CD14-positive monocyte (primary cell): ENCODE results near the gene TMEM169. TPM values are rescaled to one million over a fixed set of nuclear protein-coding genes. Genes with fewer than 3 reads are reported as not detected.

Experiments used
- DNase-seq, 3 donors: peaks; one replicate each; pipeline ENCODE4 v3.0.0-alpha.2; 2011 to 2022
- H2AFZ ChIP-seq: 2 replicates; pipeline ENCODE4 v1.6.0; 2012; ENCODE audit warnings: mild to moderate bottlenecking, low read depth, low read length, inconsistent platforms; ENCODE audit not compliant: insufficient read depth, poor library complexity, severe bottlenecking
- H3K27ac ChIP-seq, 2 donors: 1 replicate in 1 of 2; 2 replicates in 1 of 2; pipeline ENCODE4 v1.5.1; 2012 to 2013; ENCODE audit warnings: low read length in 2 of 2, control low read depth in 1 of 2, inconsistent platforms in 1 of 2, low read depth in 1 of 2, mild to moderate bottlenecking in 1 of 2
- H3K27me3 ChIP-seq, 2 donors: one replicate each; pipeline versions ENCODE4 v1.6.0 to v1.6.1; 2011 to 2013; ENCODE audit warnings: low read length in 2 of 2; ENCODE audit not compliant: control insufficient read depth in 2 of 2, insufficient read depth in 2 of 2
- H3K36me3 ChIP-seq, 2 donors: replicated peaks in 1 of 2; 1 replicate in 1 of 2; 2 replicates in 1 of 2; pipeline versions ENCODE4 v1.5.1 to v1.6.1; 2012 to 2013; ENCODE audit warnings: low read length in 2 of 2, control low read depth in 1 of 2, inconsistent platforms in 1 of 2, mild to moderate bottlenecking in 1 of 2; ENCODE audit not compliant: insufficient read depth in 2 of 2, control insufficient read depth in 1 of 2
- H3K4me1 ChIP-seq, 2 donors: 1 replicate in 1 of 2; 2 replicates in 1 of 2; pipeline versions ENCODE4 v1.5.1 to v1.6.1; 2012 to 2013; ENCODE audit warnings: low read length in 2 of 2, control low read depth in 1 of 2, inconsistent platforms in 1 of 2, mild to moderate bottlenecking in 1 of 2, moderate library complexity in 1 of 2; ENCODE audit not compliant: insufficient read depth in 2 of 2, control insufficient read depth in 1 of 2
- H3K4me2 ChIP-seq: replicated peaks from 2 replicates; pipeline ENCODE3; 2012; ENCODE audit warnings: low read length, moderate library complexity, mild to moderate bottlenecking; ENCODE audit not compliant: poor library complexity, severe bottlenecking; ENCODE audit errors: extremely low read depth
- H3K4me3 ChIP-seq, 3 experiments: fragments of 200-600 bp in 1 of 3; sonication (generic) in 1 of 3; replicated peaks in 1 of 3; 1 replicate in 2 of 3; 2 replicates in 1 of 3; pipeline ENCODE4 v1.5.1; 2011 to 2013; ENCODE audit warnings: low read length in 3 of 3, mild to moderate bottlenecking in 3 of 3, control low read depth in 2 of 3, low read depth in 2 of 3, inconsistent platforms in 1 of 3, moderate library complexity in 1 of 3
- H3K79me2 ChIP-seq: 2 replicates; pipeline ENCODE4 v1.6.0; 2012; ENCODE audit warnings: mild to moderate bottlenecking, control low read depth, inconsistent platforms, low read length, moderate library complexity; ENCODE audit not compliant: insufficient read depth
- H3K9ac ChIP-seq: 2 replicates; pipeline ENCODE4 v1.6.0; 2017; ENCODE audit warnings: low read length, mild to moderate bottlenecking; ENCODE audit not compliant: insufficient read depth, poor library complexity, severe bottlenecking
- H3K9me3 ChIP-seq, 2 donors: replicated peaks in 1 of 2; 1 replicate in 1 of 2; 2 replicates in 1 of 2; pipeline versions ENCODE4 v1.5.1 to v1.6.1; 2012 to 2013; ENCODE audit warnings: low read length in 2 of 2, control low read depth in 1 of 2; ENCODE audit not compliant: control insufficient read depth in 1 of 2, insufficient read depth in 1 of 2
- H4K20me1 ChIP-seq: 2 replicates; pipeline ENCODE4 v1.6.0; 2012; ENCODE audit warnings: mild to moderate bottlenecking, low read length, control low read depth, moderate library complexity; ENCODE audit not compliant: insufficient read depth
- H3K27ac Mint-ChIP-seq, 7 donors: one replicate each; pipeline ENCODE4 v1.8.0; 2020; ENCODE audit warnings: mild to moderate bottlenecking in 7 of 7, mixed read lengths in 7 of 7, moderate library complexity in 6 of 7, inconsistent platforms in 2 of 7
- H3K27me3 Mint-ChIP-seq, 3 donors: one replicate each; pipeline ENCODE4 v1.8.0; 2021 to 2022; ENCODE audit warnings: low read depth in 3 of 3, mild to moderate bottlenecking in 3 of 3, mixed read lengths in 3 of 3, moderate library complexity in 3 of 3, inconsistent platforms in 1 of 3
- H3K36me3 Mint-ChIP-seq, 2 donors: one replicate each; pipeline ENCODE4 v1.8.0; 2020; ENCODE audit warnings: mixed read lengths in 2 of 2, inconsistent platforms in 1 of 2, mild to moderate bottlenecking in 1 of 2
- H3K4me1 Mint-ChIP-seq: one replicate; pipeline ENCODE4 v1.8.0; 2020; ENCODE audit warnings: mild to moderate bottlenecking, mixed read lengths
- H3K4me3 Mint-ChIP-seq, 2 donors: one replicate each; pipeline ENCODE4 v1.8.0; 2020; ENCODE audit warnings: mild to moderate bottlenecking in 2 of 2, mixed read lengths in 2 of 2, moderate library complexity in 1 of 2
- H3K9me3 Mint-ChIP-seq, 7 donors: one replicate each; pipeline ENCODE4 v1.8.0; 2020 to 2022; ENCODE audit warnings: mixed read lengths in 7 of 7, mild to moderate bottlenecking in 6 of 7, moderate library complexity in 6 of 7, inconsistent platforms in 2 of 7
- WGBS: methylation state at CpG from one replicate; pipeline ENCODE4 v1.1.5; 2013; ENCODE audit warnings: missing lambda C conversion rate; ENCODE audit not compliant: insufficient coverage; 5-methylcytosine and 5-hydroxymethylcytosine counted together
- intact Hi-C, 2 donors: fragments of 100-400 bp; cut with micrococcal nuclease; formaldehyde crosslinking; loops; one replicate each; pipeline versions ENCODE4 v1.15.0 to v1.15.1; 2023
- polyA plus RNA-seq, 3 donors: library from polyadenylated mRNA; depleted of rRNA in 1 of 3; unstranded in 2 of 3; stranded (reverse) in 1 of 3; fragments of 300-500 nt in 2 of 3; fragments of >200 nt in 1 of 3; fragmentation: Illumina TruSeq in 2 of 3; gene quantifications; 1 replicate in 2 of 3; 2 replicates in 1 of 3; pipeline ENCODE4 v1.2.3, GENCODE V29; 2012 to 2021
- TF ChIP-seq, protein P1 (sequence below): fragments of 200-600 bp; IDR thresholded peaks from one replicate; pipeline ENCODE4 v1.8.0; 2022; ENCODE audit warnings: antibody characterized with exemption, mild to moderate bottlenecking

Gene TMEM169
- polyA plus RNA-seq, 3 donors: 0.24 to 0.92 (median 0.74) TPM

DNA sequence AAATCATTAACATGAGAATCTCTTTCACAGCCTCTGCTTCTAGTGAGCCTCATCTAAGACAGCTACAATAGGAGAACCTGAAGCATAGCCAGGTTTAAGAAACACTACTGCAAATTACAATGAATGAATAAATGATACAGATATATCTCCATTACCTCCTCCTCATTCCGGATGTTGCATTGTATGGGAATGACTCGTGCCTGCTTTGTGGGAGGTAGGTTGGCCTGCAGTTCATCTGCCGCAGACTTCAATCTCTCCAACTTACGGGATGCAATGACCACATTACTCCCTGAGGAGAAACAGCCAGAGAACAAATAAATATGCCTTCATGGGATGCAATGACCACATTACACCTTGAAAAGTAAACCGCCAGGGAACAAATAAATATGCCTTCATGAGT lies 15.5 kb upstream of the TMEM169 start:
- H3K9ac ChIP-seq: no peak overlapping the region
- H4K20me1 ChIP-seq: no peaks in the 10 kb centered on the region
- no peaks in the 10 kb centered on the region for H3K9me3 ChIP-seq
- H3K27ac ChIP-seq: no peak overlapping the region
- Mint-ChIP-seq H3K4me1 (no peaks in the 10 kb centered on the region), H3K27ac (no peak overlapping the region), H3K36me3 (peaks cover 48 to 50% of the 10 kb centered on the region in 2 donors), H3K9me3 (no peaks in the 10 kb centered on the region), H3K27me3 (peaks cover 0 to 3% (median 1%) of the 10 kb centered on the region in 3 donors), H3K4me3 (no peak overlapping the region)
- intact Hi-C loops: no loop called here
- no peaks in the 10 kb centered on the region for H3K79me2 ChIP-seq
- no peak for DNase-seq
- TF ChIP-seq, protein P1, sequence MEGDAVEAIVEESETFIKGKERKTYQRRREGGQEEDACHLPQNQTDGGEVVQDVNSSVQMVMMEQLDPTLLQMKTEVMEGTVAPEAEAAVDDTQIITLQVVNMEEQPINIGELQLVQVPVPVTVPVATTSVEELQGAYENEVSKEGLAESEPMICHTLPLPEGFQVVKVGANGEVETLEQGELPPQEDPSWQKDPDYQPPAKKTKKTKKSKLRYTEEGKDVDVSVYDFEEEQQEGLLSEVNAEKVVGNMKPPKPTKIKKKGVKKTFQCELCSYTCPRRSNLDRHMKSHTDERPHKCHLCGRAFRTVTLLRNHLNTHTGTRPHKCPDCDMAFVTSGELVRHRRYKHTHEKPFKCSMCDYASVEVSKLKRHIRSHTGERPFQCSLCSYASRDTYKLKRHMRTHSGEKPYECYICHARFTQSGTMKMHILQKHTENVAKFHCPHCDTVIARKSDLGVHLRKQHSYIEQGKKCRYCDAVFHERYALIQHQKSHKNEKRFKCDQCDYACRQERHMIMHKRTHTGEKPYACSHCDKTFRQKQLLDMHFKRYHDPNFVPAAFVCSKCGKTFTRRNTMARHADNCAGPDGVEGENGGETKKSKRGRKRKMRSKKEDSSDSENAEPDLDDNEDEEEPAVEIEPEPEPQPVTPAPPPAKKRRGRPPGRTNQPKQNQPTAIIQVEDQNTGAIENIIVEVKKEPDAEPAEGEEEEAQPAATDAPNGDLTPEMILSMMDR: no peak
- no peaks in the 10 kb centered on the region for H3K27me3 ChIP-seq
- H3K4me2 ChIP-seq: no peak overlapping the region
- no peak overlapping the region for H3K4me3 ChIP-seq
- no peaks in the 10 kb centered on the region for H3K4me1 ChIP-seq
- H3K36me3 ChIP-seq: peaks cover 11 to 54% of the 10 kb centered on the region in 2 donors
- no peak overlapping the region for H2AFZ ChIP-seq
- WGBS: 93% methylated on average over 2 of the region's 5 CpGs

DNA sequence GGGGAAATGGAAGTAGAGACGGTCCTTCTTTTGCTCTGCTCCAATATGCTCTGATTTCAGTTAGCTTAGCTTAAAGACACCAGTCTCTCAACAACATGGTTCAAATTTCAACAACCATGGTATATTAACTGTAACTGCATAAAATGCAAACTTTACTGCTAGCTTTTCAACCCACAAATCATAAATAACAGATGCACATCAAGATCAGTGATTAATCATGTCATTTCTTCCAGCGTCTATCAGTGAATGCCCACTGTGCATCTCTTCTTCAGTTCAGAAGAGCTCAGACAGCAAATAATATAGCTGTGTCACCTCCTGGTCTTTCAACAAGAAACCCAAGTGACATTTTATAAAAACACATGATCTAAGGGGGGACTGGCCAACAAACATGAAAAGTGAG lies 12.7 kb upstream of the TMEM169 start:
- DNase-seq: no peak
- H3K9ac ChIP-seq: no peak overlapping the region
- H3K4me2 ChIP-seq: no peak overlapping the region
- peaks cover 11 to 36% of the 10 kb centered on the region in 2 donors for H3K36me3 ChIP-seq
- H3K9me3 Mint-ChIP-seq: no peaks in the 10 kb centered on the region
- WGBS: 100% methylated on average over 1 of the region's 2 CpGs
- no peaks in the 10 kb centered on the region for H3K4me1 ChIP-seq
- H3K27me3 ChIP-seq: no peaks in the 10 kb centered on the region
- TF ChIP-seq, protein P1: no peak
- H2AFZ ChIP-seq: no peak overlapping the region
- H3K36me3 Mint-ChIP-seq: peaks cover 39% of the 10 kb centered on the region in 2 donors
- no peak overlapping the region for H3K4me3 Mint-ChIP-seq
- peaks cover 7% of the 10 kb centered on the region for H3K4me1 Mint-ChIP-seq
- H3K79me2 ChIP-seq: no peaks in the 10 kb centered on the region
- peaks cover 0 to 3% (median 1%) of the 10 kb centered on the region in 3 donors for H3K27me3 Mint-ChIP-seq
- no peak overlapping the region for H3K27ac Mint-ChIP-seq
- H3K9me3 ChIP-seq: no peaks in the 10 kb centered on the region
- H3K27ac ChIP-seq: no peak overlapping the region
- intact Hi-C loops: no loop called here
- no peaks in the 10 kb centered on the region for H4K20me1 ChIP-seq
- H3K4me3 ChIP-seq: no peak overlapping the region
